HepG2 (cell line): ENCODE data around the gene TIMELESS. TPM values are rescaled to one million over a fixed set of nuclear protein-coding genes. Genes with fewer than 3 reads are reported as not detected.

Source experiments
- CENPT ChIP-seq: sonication (generic); formaldehyde crosslinking; IDR thresholded peaks from 2 replicates; pipeline ENCODE4 v1.8.0; 2022; ENCODE audit warnings: low read depth, mild to moderate bottlenecking, moderate library complexity, missing genetic modification reagents
- CERS6 ChIP-seq: sonication (generic); formaldehyde crosslinking; IDR thresholded peaks from 2 replicates; pipeline ENCODE4 v1.5.0; 2020; ENCODE audit warnings: missing genetic modification reagents
- DNMT1 ChIP-seq: sonication (generic); formaldehyde crosslinking; IDR thresholded peaks from 2 replicates; pipeline ENCODE4 v1.5.1; 2020; ENCODE audit warnings: mild to moderate bottlenecking, missing genetic modification reagents
- FOXK1 ChIP-seq: sonication (generic); formaldehyde crosslinking; IDR thresholded peaks from 2 replicates; pipeline ENCODE4 v1.4.0; 2020; ENCODE audit warnings: low read depth, missing genetic modification reagents, borderline replicate concordance
- FOXO4 ChIP-seq: sonication (generic); formaldehyde crosslinking; conservative IDR thresholded peaks from 2 replicates; pipeline ENCODE4 v1.8.1; 2023; ENCODE audit warnings: missing genetic modification reagents
- MEIS2 ChIP-seq: sonication (generic); formaldehyde crosslinking; IDR thresholded peaks from 2 replicates; pipeline ENCODE4 v1.9.0; 2021; ENCODE audit warnings: mild to moderate bottlenecking, missing genetic modification reagents
- MTF1 ChIP-seq: sonication (generic); formaldehyde crosslinking; IDR thresholded peaks from 2 replicates; pipeline ENCODE4 v1.5.0; 2020; ENCODE audit warnings: missing genetic modification reagents
- NKX3-1 ChIP-seq: sonication (generic); formaldehyde crosslinking; IDR thresholded peaks from 2 replicates; pipeline ENCODE4 v1.5.0; 2020; ENCODE audit warnings: missing genetic modification reagents
- NR0B2 ChIP-seq: sonication (generic); formaldehyde crosslinking; IDR thresholded peaks from 2 replicates; pipeline ENCODE4 v1.4.0; 2020; ENCODE audit warnings: mild to moderate bottlenecking, missing genetic modification reagents
- POGK ChIP-seq: sonication (generic); formaldehyde crosslinking; conservative IDR thresholded peaks from 2 replicates; pipeline ENCODE4 v1.8.0; 2022; ENCODE audit warnings: mild to moderate bottlenecking, moderate library complexity, missing genetic modification reagents
- SALL1 ChIP-seq: sonication (generic); formaldehyde crosslinking; IDR thresholded peaks from 2 replicates; pipeline ENCODE4 v1.8.0; 2022; ENCODE audit warnings: mild to moderate bottlenecking, missing genetic modification reagents
- SMAD3 ChIP-seq: sonication (generic); formaldehyde crosslinking; IDR thresholded peaks from 2 replicates; pipeline ENCODE4 v1.4.0; 2020; ENCODE audit warnings: missing genetic modification reagents
- SMC3 ChIP-seq: IDR thresholded peaks from 2 replicates; pipeline ENCODE4 v1.6.1; 2011; ENCODE audit warnings: low read length, improper control_type of control experiment
- TFAP4 ChIP-seq: sonication (generic); IDR thresholded peaks from 2 replicates; pipeline ENCODE4 v1.6.1; 2016; ENCODE audit warnings: low read depth, borderline replicate concordance
- ZC3H13 ChIP-seq: sonication (generic); formaldehyde crosslinking; IDR thresholded peaks from 2 replicates; pipeline ENCODE4 v1.8.1; 2023; ENCODE audit warnings: mild to moderate bottlenecking, missing genetic modification reagents, moderate library complexity
- ZFP36 ChIP-seq: fragments of 150-350 bp; IDR thresholded peaks from 2 replicates; pipeline ENCODE4 v1.6.1; 2018; ENCODE audit warnings: borderline replicate concordance, low read length, low read depth; ENCODE audit not compliant: partially characterized antibody
- ZNF230 ChIP-seq: sonication (generic); formaldehyde crosslinking; IDR thresholded peaks from 2 replicates; pipeline ENCODE4 v1.4.0; 2020; ENCODE audit warnings: mild to moderate bottlenecking, missing genetic modification reagents
- ZNF547 ChIP-seq: sonication (generic); formaldehyde crosslinking; IDR thresholded peaks from 2 replicates; pipeline ENCODE4 v1.5.1; 2020; ENCODE audit warnings: mild to moderate bottlenecking, missing genetic modification reagents
- ZNF589 ChIP-seq: sonication (generic); formaldehyde crosslinking; conservative IDR thresholded peaks from 2 replicates; pipeline ENCODE4 v1.8.0; 2022; ENCODE audit warnings: mild to moderate bottlenecking, moderate library complexity, missing genetic modification reagents
- ZNF674 ChIP-seq: sonication (generic); formaldehyde crosslinking; IDR thresholded peaks from 2 replicates; pipeline ENCODE4 v1.5.0; 2020; ENCODE audit warnings: low read depth, mild to moderate bottlenecking, missing genetic modification reagents
- ZNF7 ChIP-seq: IDR thresholded peaks from 2 replicates; pipeline ENCODE4 v1.6.1; 2016; ENCODE audit warnings: missing biosample characterization, missing genetic modification reagents
- ZNF740 ChIP-seq: sonication (generic); formaldehyde crosslinking; IDR thresholded peaks from 2 replicates; pipeline ENCODE4 v1.4.0; 2020; ENCODE audit warnings: missing genetic modification reagents
- ZSCAN25 ChIP-seq: sonication (generic); formaldehyde crosslinking; IDR thresholded peaks from 2 replicates; pipeline ENCODE4 v1.8.0; 2022; ENCODE audit warnings: mild to moderate bottlenecking, missing genetic modification reagents
- polyA plus RNA-seq, 8 experiments: library from polyadenylated mRNA; depleted of rRNA in 3 of 8; stranded (reverse) in 7 of 8; unstranded in 1 of 8; fragments of >200 nt; fragmentation: Illumina TruSeq in 4 of 8; extraction: Trizol in 4 of 8; gene quantifications; 2 replicates each; pipeline versions ENCODE4 v1.2.1 to v1.2.3, GENCODE V29; 2011 to 2016; ENCODE audit warnings: low read depth in 4 of 8, missing spikeins in 1 of 8, mixed read lengths in 1 of 8; ENCODE audit not compliant: insufficient read depth in 1 of 8
- total RNA-seq, 5 experiments: library from RNA; depleted of rRNA; stranded (reverse); fragments of >200 nt; fragmentation: Illumina TruSeq; extraction: Trizol; gene quantifications; 2 replicates each; pipeline ENCODE4 v1.2.3, GENCODE V29; 2016; ENCODE audit warnings: low read depth in 1 of 5

TIMELESS gene
- total and polyA plus RNA-seq, 2 of the 13 experiments (the other 11 are each of a cell fraction or from before 2014, with no cell fraction given), result 4.0 to 20.3 TPM

- peak; percentile 89 for TF ChIP-seq ZNF230 (CRISPR knock-in tag)
- TF ChIP-seq NR0B2 (CRISPR knock-in tag), result peak; percentile 94
- peak; percentile 18; the same call in 1 of the 2 replicates for TF ChIP-seq FOXK1
- peak; percentile 67; the same call in 1 of the 2 replicates for TF ChIP-seq CERS6 (CRISPR knock-in tag)
- no peak for TF ChIP-seq ZNF7 (CRISPR knock-in tag)
- TF ChIP-seq DNMT1 (CRISPR knock-in tag), result no peak
- TF ChIP-seq MEIS2 (CRISPR knock-in tag), result 0 out of 2 replicates have a peak, but pooled peaks have one; percentile 34
- TF ChIP-seq NKX3-1, result peak; percentile 98
- TF ChIP-seq ZSCAN25, result 0 out of 2 replicates have a peak, but pooled peaks have one; percentile 1
- peak; percentile 93 for TF ChIP-seq SALL1
- TF ChIP-seq CENPT (CRISPR knock-in tag), result peak; percentile 76; the same call in 1 of the 2 replicates
- TF ChIP-seq POGK, result peak; percentile 85
- TF ChIP-seq ZNF740 (CRISPR knock-in tag), result peak; percentile 72; the same call in 1 of the 2 replicates
- peak; percentile 91; the same call in 1 of the 2 replicates for TF ChIP-seq ZNF547
- peak; percentile 85 for TF ChIP-seq ZNF589
- TF ChIP-seq FOXO4 (CRISPR knock-in tag), result no peak
- TF ChIP-seq ZFP36, result no peak
- TF ChIP-seq ZNF674 (CRISPR knock-in tag), result no peak
- TF ChIP-seq SMAD3 (CRISPR knock-in tag), result peak; percentile 67; the same call in 1 of the 2 replicates
- peak; percentile 94 for TF ChIP-seq MTF1 (CRISPR knock-in tag)
- no peak for TF ChIP-seq SMC3
- no peak for TF ChIP-seq ZC3H13 (CRISPR knock-in tag)
- no peak for TF ChIP-seq TFAP4
Measured at GRCh38 chr12:56488041-56488955, 39.1 kb upstream of the TIMELESS start, which contains the start of gene GLS2 (continued).
